GM12878 (cell line): ENCODE data around the gene LRIT2. TPM values are rescaled to one million over a fixed set of nuclear protein-coding genes. Genes with fewer than 3 reads are reported as not detected.
A peak's percentile ranks its signal among the peaks of the same experiment; 100 is the strongest.

Experiments
- ATAC-seq: fragments of 200-7000 bp; cut with Tn5 transposase; 3 replicates; pipeline ENCODE4 v1.9.1; 2020; ENCODE audit warnings: mild to moderate bottlenecking, moderate library complexity
- BruUV-seq: library from RNA; stranded (reverse); fragments of 400-500 nt; replicated peaks from 2 replicates; lab custom pipeline; 2021; lab: Mats Ljungman, UMichigan
- CTCF ChIA-PET: fragments of 300-600 bp; sonication (Branson Sonifier 250); formaldehyde crosslinking; extraction: SDS; loops from one replicate; lab custom pipeline; 2021; ENCODE audit warnings: inconsistent platforms; lab: Yijun Ruan, JAX
- POLR2A ChIA-PET: fragments of 350-600 bp; formaldehyde crosslinking; extraction: SDS; loops from one replicate; lab custom pipeline; 2021; ENCODE audit warnings: inconsistent platforms; lab: Charles Lee
- RAD21 ChIA-PET: fragments of 300-600 bp; sonication (Branson Sonifier 250); formaldehyde crosslinking; loops from one replicate; lab custom pipeline; 2023; ENCODE audit warnings: antibody characterized with exemption; ENCODE audit not compliant: unreplicated experiment; lab: Charles Lee
- SMC1A ChIA-PET: fragments of 300-600 bp; sonication (Branson Sonifier 250); formaldehyde crosslinking; loops from one replicate; lab custom pipeline; 2023; ENCODE audit not compliant: unreplicated experiment, uncharacterized antibody; lab: Charles Lee
- DNase-seq: peaks from one replicate; pipeline ENCODE4 v3.0.0-alpha.2; 2011; ENCODE audit warnings: low read depth, low spot score
- FAIRE-seq: peaks from 3 replicates; lab custom pipeline; 2011; peaks lifted over from hg19 to GRCh38; lab: Jason Lieb, UNC
- H2AFZ ChIP-seq: 2 replicates; pipeline ENCODE4 v1.6.0; 2011; ENCODE audit warnings: low read depth, low read length, control low read depth; ENCODE audit not compliant: control insufficient read depth
- H3K27ac ChIP-seq: 2 replicates; pipeline ENCODE4 v1.5.1; 2011; ENCODE audit warnings: control low read depth; ENCODE audit not compliant: control insufficient read depth, insufficient read depth
- H3K27me3 ChIP-seq, 2 experiments: replicated peaks in 1 of 2; 2 replicates each; pipeline versions ENCODE4 v1.6.0 to v1.6.1; 2011; ENCODE audit warnings: low read length in 1 of 2; ENCODE audit not compliant: control insufficient read depth in 2 of 2, insufficient read depth in 2 of 2
- H3K36me3 ChIP-seq, 2 experiments: 2 replicates each; pipeline ENCODE4 v1.5.1; 2011; ENCODE audit warnings: low read length in 1 of 2; ENCODE audit not compliant: control insufficient read depth in 2 of 2, insufficient read depth in 2 of 2
- H3K4me1 ChIP-seq: 2 replicates; pipeline ENCODE4 v1.6.1; 2011; ENCODE audit warnings: mild to moderate bottlenecking, low read length, moderate library complexity, mixed read lengths; ENCODE audit not compliant: control insufficient read depth, insufficient read depth
- H3K4me2 ChIP-seq: 2 replicates; pipeline ENCODE4 v1.6.0; 2011; ENCODE audit warnings: control low read depth; ENCODE audit not compliant: control insufficient read depth, insufficient read depth
- H3K4me3 ChIP-seq: fragments of 200-600 bp; sonication (generic); 2 replicates; pipeline ENCODE4 v1.5.1; 2016
- H3K79me2 ChIP-seq: 2 replicates; pipeline ENCODE4 v1.6.0; 2011; ENCODE audit warnings: low read length; ENCODE audit not compliant: control insufficient read depth, insufficient read depth
- H3K9ac ChIP-seq: 2 replicates; pipeline ENCODE4 v1.8.0; 2011; ENCODE audit warnings: low read length, control low read depth, mixed read lengths; ENCODE audit not compliant: control insufficient read depth, insufficient read depth
- H3K9me3 ChIP-seq: replicated peaks from 3 replicates; pipeline ENCODE4 v1.5.1; 2011; ENCODE audit warnings: mild to moderate bottlenecking, low read length; ENCODE audit not compliant: control insufficient read depth, insufficient read depth
- H4K20me1 ChIP-seq: 2 replicates; pipeline ENCODE4 v1.6.0; 2011; ENCODE audit not compliant: control insufficient read depth, insufficient read depth
- CBX3 ChIP-seq: fragments of 200-600 bp; sonication (generic); IDR thresholded peaks from 2 replicates; pipeline ENCODE4 v1.6.1; 2016; ENCODE audit warnings: low read depth, borderline replicate concordance
- CEBPB ChIP-seq, 2 experiments: fragments of 150-350 bp in 1 of 2; IDR thresholded peaks; 2 replicates each; pipeline ENCODE4 v1.6.1; 2012 to 2014; ENCODE audit warnings: low read depth in 2 of 2, low read length in 2 of 2, borderline replicate concordance in 1 of 2, inconsistent platforms in 1 of 2
- CREB1 ChIP-seq: IDR thresholded peaks from 2 replicates; pipeline ENCODE4 v1.6.1; 2012; ENCODE audit warnings: low read depth, mild to moderate bottlenecking, inconsistent platforms
- HCFC1 ChIP-seq: fragments of 150-350 bp; IDR thresholded peaks from 2 replicates; pipeline ENCODE4 v1.6.1; 2014; ENCODE audit warnings: low read length
- JUNB ChIP-seq: IDR thresholded peaks from 2 replicates; pipeline ENCODE4 v1.6.1; 2016; ENCODE audit warnings: antibody characterized with exemption, mild to moderate bottlenecking
- JUND ChIP-seq: IDR thresholded peaks from 2 replicates; pipeline ENCODE4 v1.6.1; 2012; ENCODE audit warnings: low read depth, mild to moderate bottlenecking, low read length, improper control_type of control experiment, moderate library complexity
- MTA3 ChIP-seq: IDR thresholded peaks from 2 replicates; pipeline ENCODE4 v1.6.1; 2012; ENCODE audit warnings: low read length, inconsistent platforms, borderline replicate concordance
- NR2C1 ChIP-seq: fragments of 450-650 bp; IDR thresholded peaks from 2 replicates; pipeline ENCODE4 v1.6.1; 2017; ENCODE audit warnings: antibody characterized with exemption, mild to moderate bottlenecking, moderate library complexity
- POU2F2 ChIP-seq: IDR thresholded peaks from 3 replicates; pipeline ENCODE4 v1.6.1; 2011; ENCODE audit warnings: low read depth, mild to moderate bottlenecking, low read length, borderline replicate concordance
- RB1 ChIP-seq: fragments of 450-650 bp; formaldehyde crosslinking; IDR thresholded peaks from 2 replicates; pipeline ENCODE4 v1.6.1; 2017; ENCODE audit warnings: mild to moderate bottlenecking, borderline replicate concordance
- RBBP5 ChIP-seq: fragments of 200-600 bp; sonication (generic); conservative IDR thresholded peaks from 2 replicates; pipeline ENCODE4 v1.6.1; 2016
- SIX5 ChIP-seq: IDR thresholded peaks from 2 replicates; pipeline ENCODE4 v1.6.1; 2011; ENCODE audit warnings: mild to moderate bottlenecking, low read depth, low read length, moderate library complexity; ENCODE audit not compliant: severe bottlenecking
- TAF1 ChIP-seq: IDR thresholded peaks from 2 replicates; pipeline ENCODE4 v1.6.1; 2011; ENCODE audit warnings: mild to moderate bottlenecking, low read depth, low read length, borderline replicate concordance
- TCF7 ChIP-seq: IDR thresholded peaks from 2 replicates; pipeline ENCODE4 v1.6.1; 2014; ENCODE audit warnings: antibody characterized with exemption, borderline replicate concordance
- YY1 ChIP-seq: IDR thresholded peaks from 2 replicates; pipeline ENCODE4 v1.6.1; 2011; ENCODE audit warnings: low read depth, mild to moderate bottlenecking, low read length
- WGBS: methylation state at CpG from one replicate; pipeline ENCODE4 v1.1.6; 2016; ENCODE audit warnings: low lambda C conversion rate; ENCODE audit not compliant: insufficient replicate concordance, insufficient coverage; ENCODE audit errors: missing lambda C conversion rate; 5-methylcytosine and 5-hydroxymethylcytosine counted together
- in situ Hi-C: fragments of 300-500 bp; cut with MboI; formaldehyde crosslinking; loops from 9 replicates; pipeline ENCODE4 v1.14.3; 2018; ENCODE audit warnings: mixed read lengths
- intact Hi-C: fragments of 100-400 bp; cut with micrococcal nuclease; formaldehyde crosslinking; loops from one replicate; pipeline ENCODE4 v1.14.2; 2022; ENCODE audit not compliant: unreplicated experiment
- polyA plus RNA-seq, 11 experiments: library from polyadenylated mRNA; depleted of rRNA in 4 of 11; unstranded in 6 of 11; stranded (reverse) in 5 of 11; fragments of >200 nt; fragmentation: Nextera tagmentation in 4 of 11; fragmentation: Illumina TruSeq in 1 of 11; extraction: Ambion mirVana in 4 of 11; extraction: Trizol in 1 of 11; gene quantifications; 1 replicate in 1 of 11; 2 replicates in 10 of 11; pipeline versions ENCODE4 v1.2.1 to v1.2.3, GENCODE V29; 2011 to 2016; ENCODE audit warnings: inconsistent platforms in 2 of 11, missing spikeins in 2 of 11, low read depth in 1 of 11
- total RNA-seq, 4 experiments: library from RNA; depleted of rRNA in 3 of 4; stranded (reverse); fragments of >200 nt in 3 of 4; fragmentation: Illumina TruSeq in 1 of 4; extraction: Trizol in 1 of 4; gene quantifications; 2 replicates each; pipeline versions ENCODE4 v1.2.1 to v1.2.3, GENCODE V29; 2013 to 2021
- TF ChIP-seq, protein P1 (sequence below): fragments of 450-650 bp; formaldehyde crosslinking; IDR thresholded peaks from 2 replicates; pipeline ENCODE4 v1.4.0; 2022; ENCODE audit warnings: mild to moderate bottlenecking, moderate library complexity
- TF ChIP-seq, protein P2 (sequence below): fragments of 450-650 bp; IDR thresholded peaks from 2 replicates; pipeline ENCODE4 v1.6.1; 2017; ENCODE audit warnings: low read depth, mild to moderate bottlenecking, moderate library complexity

Gene LRIT2
- total and polyA plus RNA-seq, 10 of the 15 experiments (the other 5 are each of a cell fraction or from before 2014, with no cell fraction given) = not detected

GRCh38 chr10:84185526-84186175 lies 39.7 kb downstream of the LRIT2 start (continued):
- no peak for TF ChIP-seq SIX5
- no peak for TF ChIP-seq RB1
- no peak for TF ChIP-seq CREB1
- TF ChIP-seq, protein P1, sequence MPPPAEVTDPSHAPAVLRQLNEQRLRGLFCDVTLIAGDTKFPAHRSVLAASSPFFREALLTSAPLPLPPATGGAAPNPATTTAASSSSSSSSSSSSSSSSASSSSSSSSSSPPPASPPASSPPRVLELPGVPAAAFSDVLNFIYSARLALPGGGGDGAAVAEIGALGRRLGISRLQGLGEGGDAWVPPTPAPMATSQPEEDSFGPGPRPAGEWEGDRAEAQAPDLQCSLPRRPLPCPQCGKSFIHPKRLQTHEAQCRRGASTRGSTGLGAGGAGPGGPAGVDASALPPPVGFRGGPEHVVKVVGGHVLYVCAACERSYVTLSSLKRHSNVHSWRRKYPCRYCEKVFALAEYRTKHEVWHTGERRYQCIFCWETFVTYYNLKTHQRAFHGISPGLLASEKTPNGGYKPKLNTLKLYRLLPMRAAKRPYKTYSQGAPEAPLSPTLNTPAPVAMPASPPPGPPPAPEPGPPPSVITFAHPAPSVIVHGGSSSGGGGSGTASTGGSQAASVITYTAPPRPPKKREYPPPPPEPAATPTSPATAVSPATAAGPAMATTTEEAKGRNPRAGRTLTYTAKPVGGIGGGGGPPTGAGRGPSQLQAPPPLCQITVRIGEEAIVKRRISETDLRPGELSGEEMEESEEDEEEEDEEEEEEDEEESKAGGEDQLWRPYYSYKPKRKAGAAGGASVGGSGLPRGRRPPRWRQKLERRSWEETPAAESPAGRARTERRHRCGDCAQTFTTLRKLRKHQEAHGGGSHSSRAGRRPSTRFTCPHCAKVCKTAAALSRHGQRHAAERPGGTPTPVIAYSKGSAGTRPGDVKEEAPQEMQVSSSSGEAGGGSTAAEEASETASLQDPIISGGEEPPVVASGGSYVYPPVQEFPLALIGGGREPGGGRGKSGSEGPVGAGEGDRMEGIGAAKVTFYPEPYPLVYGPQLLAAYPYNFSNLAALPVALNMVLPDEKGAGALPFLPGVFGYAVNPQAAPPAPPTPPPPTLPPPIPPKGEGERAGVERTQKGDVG (CRISPR knock-in tag) = no peak
- TF ChIP-seq, protein P2, sequence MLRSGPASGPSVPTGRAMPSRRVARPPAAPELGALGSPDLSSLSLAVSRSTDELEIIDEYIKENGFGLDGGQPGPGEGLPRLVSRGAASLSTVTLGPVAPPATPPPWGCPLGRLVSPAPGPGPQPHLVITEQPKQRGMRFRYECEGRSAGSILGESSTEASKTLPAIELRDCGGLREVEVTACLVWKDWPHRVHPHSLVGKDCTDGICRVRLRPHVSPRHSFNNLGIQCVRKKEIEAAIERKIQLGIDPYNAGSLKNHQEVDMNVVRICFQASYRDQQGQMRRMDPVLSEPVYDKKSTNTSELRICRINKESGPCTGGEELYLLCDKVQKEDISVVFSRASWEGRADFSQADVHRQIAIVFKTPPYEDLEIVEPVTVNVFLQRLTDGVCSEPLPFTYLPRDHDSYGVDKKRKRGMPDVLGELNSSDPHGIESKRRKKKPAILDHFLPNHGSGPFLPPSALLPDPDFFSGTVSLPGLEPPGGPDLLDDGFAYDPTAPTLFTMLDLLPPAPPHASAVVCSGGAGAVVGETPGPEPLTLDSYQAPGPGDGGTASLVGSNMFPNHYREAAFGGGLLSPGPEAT = no peak
- TF ChIP-seq, all 136 proteins: peak for 0

DNA sequence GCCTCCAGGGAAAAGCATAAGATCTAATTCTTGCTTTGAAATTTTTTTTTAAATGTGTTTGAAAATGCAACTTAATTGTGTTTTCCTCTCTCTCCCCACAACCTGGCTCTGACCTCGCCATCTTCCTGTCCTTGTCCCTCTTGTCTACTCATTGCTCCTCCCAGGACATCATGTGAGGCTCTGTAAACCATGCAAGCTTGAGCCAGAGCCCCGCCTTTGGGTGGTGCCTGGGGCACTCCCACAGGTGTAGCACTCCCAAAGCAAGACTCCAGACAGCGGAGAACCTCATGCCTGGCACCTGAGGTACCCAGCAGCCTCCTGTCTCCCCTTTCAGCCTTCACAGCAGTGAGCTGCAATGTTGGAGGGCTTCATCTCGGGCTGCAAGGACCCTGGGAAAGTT lies 40.8 kb downstream of the LRIT2 start:
- ChIA-PET CTCF (interaction anchor here (1.5 to 1.9 kb wide), 2 partner anchors 16 to 37 kb away, joined by 7 to 10 read pairs; no protein-coding TSS in a partner anchor), POLR2A (interaction anchor here (0.6 kb wide), 1 partner anchor 10 kb away, joined by 4 read pairs; no protein-coding TSS in a partner anchor), RAD21 (no interaction called here), SMC1A (interaction anchor here (0.7 kb wide), 1 partner anchor 24 kb away, joined by 3 read pairs; no protein-coding TSS in a partner anchor)
- no peaks in the 10 kb centered on the region for H3K9me3 ChIP-seq
- no peak for DNase-seq
- no peak overlapping the region for H3K4me2 ChIP-seq
- H3K4me1 ChIP-seq = no peaks in the 10 kb centered on the region
- WGBS = 15% methylated on average over 4 of the region's 4 CpGs
- H4K20me1 ChIP-seq = no peaks in the 10 kb centered on the region
- H3K79me2 ChIP-seq = no peaks in the 10 kb centered on the region
- intact Hi-C loops = no loop called here
- no TSS peak for BruUV-seq
- peak; percentile 54 for ATAC-seq
- no peak overlapping the region for H3K9ac ChIP-seq
- in situ Hi-C loops = no loop called here
- no peaks in the 10 kb centered on the region for H3K36me3 ChIP-seq
- H3K27ac ChIP-seq = no peak overlapping the region
- H2AFZ ChIP-seq = no peak overlapping the region
- FAIRE-seq = no peak
- no peaks in the 10 kb centered on the region for H3K27me3 ChIP-seq
- H3K4me3 ChIP-seq = no peak overlapping the region
- no peak for TF ChIP-seq TAF1
- TF ChIP-seq HCFC1 = no peak
- no peak for TF ChIP-seq RBBP5
- TF ChIP-seq JUNB = no peak
- TF ChIP-seq YY1 = no peak
- no peak for TF ChIP-seq POU2F2
- TF ChIP-seq CBX3 = no peak
- TF ChIP-seq TCF7 = no peak
- no peak for TF ChIP-seq CEBPB (IDR thresholded peaks at IDR 0.05; ENCODE audit: borderline replicate concordance in 1 of 2, low read depth in 2 of 2, low read length in 2 of 2)
- TF ChIP-seq NR2C1 = no peak
- no peak for TF ChIP-seq MTA3
- no peak for TF ChIP-seq JUND
- TF ChIP-seq, protein P2 = no peak
